HepG2 (cell line): Measurements from ENCODE around the gene BCAS1. TPM values are rescaled to one million over a fixed set of nuclear protein-coding genes. Genes with fewer than 3 reads are reported as not detected.

Source experiments
- ELF4 ChIP-seq: sonication (generic); formaldehyde crosslinking; IDR thresholded peaks from 2 replicates; pipeline ENCODE4 v1.5.0; 2020; ENCODE audit warnings: missing genetic modification reagents, mild to moderate bottlenecking, moderate library complexity, borderline replicate concordance
- ELK4 ChIP-seq: sonication (generic); formaldehyde crosslinking; IDR thresholded peaks from 2 replicates; pipeline ENCODE4 v1.9.0; 2021; ENCODE audit warnings: missing genetic modification reagents, borderline replicate concordance
- GABPA ChIP-seq, 2 experiments: IDR thresholded peaks; 2 replicates each; pipeline ENCODE4 v1.6.1; 2011 to 2016; ENCODE audit warnings: low read depth in 2 of 2, low read length in 1 of 2, missing biosample characterization in 1 of 2, missing genetic modification characterization in 1 of 2
- GFI1 ChIP-seq: sonication (generic); formaldehyde crosslinking; IDR thresholded peaks from 2 replicates; pipeline ENCODE4 v1.5.0; 2020; ENCODE audit warnings: missing genetic modification reagents, mild to moderate bottlenecking, borderline replicate concordance
- HCFC1 ChIP-seq: fragments of 150-350 bp; IDR thresholded peaks from 2 replicates; pipeline ENCODE4 v1.6.1; 2014; ENCODE audit warnings: low read depth, low read length
- NAIF1 ChIP-seq: sonication (generic); formaldehyde crosslinking; IDR thresholded peaks from 2 replicates; pipeline ENCODE4 v1.5.0; 2020; ENCODE audit warnings: mild to moderate bottlenecking, missing genetic modification reagents, borderline replicate concordance
- PRDM10 ChIP-seq: sonication (generic); formaldehyde crosslinking; IDR thresholded peaks from 2 replicates; pipeline ENCODE4 v1.4.0; 2020; ENCODE audit warnings: low read depth, missing genetic modification reagents
- RBM39 ChIP-seq: fragments of 200-400 bp; formaldehyde crosslinking; IDR thresholded peaks from one replicate; pipeline ENCODE4 v1.6.1; 2018; ENCODE audit warnings: antibody characterized with exemption, mild to moderate bottlenecking, low read depth, low read length; ENCODE audit not compliant: poor library complexity, severe bottlenecking
- RORA ChIP-seq: sonication (generic); formaldehyde crosslinking; IDR thresholded peaks from 2 replicates; pipeline ENCODE4 v1.5.0; 2020; ENCODE audit warnings: mild to moderate bottlenecking, missing genetic modification reagents, moderate library complexity
- SALL1 ChIP-seq: sonication (generic); formaldehyde crosslinking; IDR thresholded peaks from 2 replicates; pipeline ENCODE4 v1.8.0; 2022; ENCODE audit warnings: mild to moderate bottlenecking, missing genetic modification reagents
- TEAD3 ChIP-seq: optimal IDR thresholded peaks from 2 replicates; pipeline ENCODE3; 2016; ENCODE audit warnings: borderline replicate concordance
- TMF1 ChIP-seq: sonication (generic); formaldehyde crosslinking; IDR thresholded peaks from 2 replicates; pipeline ENCODE4 v1.8.1; 2022; ENCODE audit warnings: low read depth, missing genetic modification reagents
- U2AF1 ChIP-seq: fragments of 200-400 bp; formaldehyde crosslinking; optimal IDR thresholded peaks from 2 replicates; pipeline ENCODE3; 2017; ENCODE audit warnings: mild to moderate bottlenecking, low read depth, low read length
- XBP1 ChIP-seq: sonication (generic); formaldehyde crosslinking; IDR thresholded peaks from 2 replicates; pipeline ENCODE4 v1.5.0; 2020; ENCODE audit warnings: missing genetic modification reagents
- ZFP36L1 ChIP-seq: sonication (generic); formaldehyde crosslinking; IDR thresholded peaks from 2 replicates; pipeline ENCODE4 v1.8.0; 2022; ENCODE audit warnings: mild to moderate bottlenecking, missing genetic modification reagents, moderate library complexity
- ZIK1 ChIP-seq: sonication (generic); formaldehyde crosslinking; IDR thresholded peaks from 2 replicates; pipeline ENCODE4 v1.5.0; 2020; ENCODE audit warnings: mild to moderate bottlenecking, low read depth, missing genetic modification reagents, borderline replicate concordance
- ZNF652 ChIP-seq: IDR thresholded peaks from 2 replicates; pipeline ENCODE4 v1.6.1; 2016; ENCODE audit warnings: low read depth, borderline replicate concordance
- ZSCAN12 ChIP-seq: sonication (generic); formaldehyde crosslinking; IDR thresholded peaks from 2 replicates; pipeline ENCODE4 v1.9.0; 2021; ENCODE audit warnings: mild to moderate bottlenecking, missing genetic modification reagents
- ZSCAN9 ChIP-seq: IDR thresholded peaks from 2 replicates; pipeline ENCODE4 v1.6.1; 2016; ENCODE audit warnings: borderline replicate concordance
- polyA plus RNA-seq, 8 experiments: library from polyadenylated mRNA; depleted of rRNA in 3 of 8; stranded (reverse) in 7 of 8; unstranded in 1 of 8; fragments of >200 nt; fragmentation: Illumina TruSeq in 4 of 8; extraction: Trizol in 4 of 8; gene quantifications; 2 replicates each; pipeline versions ENCODE4 v1.2.1 to v1.2.3, GENCODE V29; 2011 to 2016; ENCODE audit warnings: low read depth in 4 of 8, missing spikeins in 1 of 8, mixed read lengths in 1 of 8; ENCODE audit not compliant: insufficient read depth in 1 of 8
- total RNA-seq, 5 experiments: library from RNA; depleted of rRNA; stranded (reverse); fragments of >200 nt; fragmentation: Illumina TruSeq; extraction: Trizol; gene quantifications; 2 replicates each; pipeline ENCODE4 v1.2.3, GENCODE V29; 2016; ENCODE audit warnings: low read depth in 1 of 5
- TF ChIP-seq, protein P1 (sequence below): sonication (generic); formaldehyde crosslinking; IDR thresholded peaks from 2 replicates; pipeline ENCODE4 v1.4.0; 2020; ENCODE audit warnings: missing genetic modification reagents
- TF ChIP-seq, protein P2 (sequence below): sonication (generic); formaldehyde crosslinking; IDR thresholded peaks from 2 replicates; pipeline ENCODE4 v1.8.1; 2023; ENCODE audit warnings: mild to moderate bottlenecking, missing genetic modification reagents, borderline replicate concordance
- TF ChIP-seq, protein P3 (sequence below): sonication (generic); formaldehyde crosslinking; IDR thresholded peaks from 2 replicates; pipeline ENCODE4 v1.5.0; 2020; ENCODE audit warnings: missing genetic modification reagents

The BCAS1 gene
- total and polyA plus RNA-seq, 2 of the 13 experiments (the other 11 are each of a cell fraction or from before 2014, with no cell fraction given): 0.55 to 0.91 TPM

DNA sequence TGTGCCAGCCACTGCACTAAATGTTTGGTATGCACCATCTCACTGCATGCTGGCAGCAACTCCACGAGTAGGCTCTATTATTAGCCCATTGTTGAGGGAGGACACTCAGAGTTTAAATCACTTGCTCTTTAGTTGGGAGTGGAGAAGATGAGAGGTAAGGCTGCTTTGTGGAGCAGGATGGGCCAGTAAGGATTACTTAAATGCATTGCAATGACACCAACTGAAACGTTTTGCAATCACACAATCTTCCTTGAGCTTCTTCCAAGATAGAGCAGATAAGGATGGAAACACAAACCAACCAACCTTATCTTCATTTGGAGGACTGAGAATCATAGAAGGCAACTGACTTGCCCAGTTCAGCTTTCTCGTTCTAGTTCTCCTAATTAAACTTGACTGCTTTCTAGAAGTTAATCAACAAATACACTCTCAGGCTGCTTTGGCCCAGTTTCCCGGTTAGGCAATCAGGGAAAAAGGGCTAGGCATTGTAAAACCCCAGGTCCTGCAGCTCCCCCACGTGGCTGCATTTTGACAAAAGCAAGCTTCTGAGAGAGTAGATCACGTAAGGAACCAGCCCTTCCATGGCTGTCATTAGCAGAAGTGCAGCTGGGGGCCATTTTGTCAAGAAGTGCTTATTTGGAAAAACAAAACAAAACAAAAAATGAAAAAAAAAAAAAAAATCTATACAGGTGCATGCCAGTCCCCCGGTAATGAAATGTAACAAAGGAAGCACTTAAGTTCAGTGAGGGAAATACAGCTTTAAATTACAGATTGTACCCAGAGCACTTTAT lies 130.6 kb downstream of the BCAS1 start (continued):
- TF ChIP-seq ZSCAN9 (CRISPR knock-in tag): peak; percentile 57; the same call in 1 of the 2 replicates
- TF ChIP-seq HCFC1: no peak
- no peak for TF ChIP-seq TMF1 (CRISPR knock-in tag)
- no peak for TF ChIP-seq GABPA (IDR thresholded peaks at IDR 0.05; ENCODE audit: low read depth, low read length)
- TF ChIP-seq GABPA (CRISPR knock-in tag; IDR thresholded peaks at IDR 0.05; ENCODE audit: low read depth): no peak
- TF ChIP-seq ELK4 (CRISPR knock-in tag): no peak
- TF ChIP-seq ZFP36L1 (CRISPR knock-in tag): no peak
- no peak for TF ChIP-seq PRDM10 (CRISPR knock-in tag)
- TF ChIP-seq ELF4 (CRISPR knock-in tag): no peak; the same call in 1 of the 2 replicates
- 0 out of 2 replicates have a peak, but pooled peaks have one; percentile 34 for TF ChIP-seq ZIK1
- TF ChIP-seq, protein P1, sequence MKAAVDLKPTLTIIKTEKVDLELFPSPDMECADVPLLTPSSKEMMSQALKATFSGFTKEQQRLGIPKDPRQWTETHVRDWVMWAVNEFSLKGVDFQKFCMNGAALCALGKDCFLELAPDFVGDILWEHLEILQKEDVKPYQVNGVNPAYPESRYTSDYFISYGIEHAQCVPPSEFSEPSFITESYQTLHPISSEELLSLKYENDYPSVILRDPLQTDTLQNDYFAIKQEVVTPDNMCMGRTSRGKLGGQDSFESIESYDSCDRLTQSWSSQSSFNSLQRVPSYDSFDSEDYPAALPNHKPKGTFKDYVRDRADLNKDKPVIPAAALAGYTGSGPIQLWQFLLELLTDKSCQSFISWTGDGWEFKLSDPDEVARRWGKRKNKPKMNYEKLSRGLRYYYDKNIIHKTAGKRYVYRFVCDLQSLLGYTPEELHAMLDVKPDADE (CRISPR knock-in tag): no peak
- TF ChIP-seq, protein P2, sequence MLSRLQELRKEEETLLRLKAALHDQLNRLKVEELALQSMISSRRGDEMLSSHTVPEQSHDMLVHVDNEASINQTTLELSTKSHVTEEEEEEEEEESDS (CRISPR knock-in tag): peak; percentile 84; the same call in 1 of the 2 replicates
- TF ChIP-seq, protein P3, sequence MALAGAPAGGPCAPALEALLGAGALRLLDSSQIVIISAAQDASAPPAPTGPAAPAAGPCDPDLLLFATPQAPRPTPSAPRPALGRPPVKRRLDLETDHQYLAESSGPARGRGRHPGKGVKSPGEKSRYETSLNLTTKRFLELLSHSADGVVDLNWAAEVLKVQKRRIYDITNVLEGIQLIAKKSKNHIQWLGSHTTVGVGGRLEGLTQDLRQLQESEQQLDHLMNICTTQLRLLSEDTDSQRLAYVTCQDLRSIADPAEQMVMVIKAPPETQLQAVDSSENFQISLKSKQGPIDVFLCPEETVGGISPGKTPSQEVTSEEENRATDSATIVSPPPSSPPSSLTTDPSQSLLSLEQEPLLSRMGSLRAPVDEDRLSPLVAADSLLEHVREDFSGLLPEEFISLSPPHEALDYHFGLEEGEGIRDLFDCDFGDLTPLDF (CRISPR knock-in tag): no peak
- no peak for TF ChIP-seq GFI1 (CRISPR knock-in tag)
- no peak for TF ChIP-seq RBM39
- no peak for TF ChIP-seq TEAD3 (CRISPR knock-in tag)
- no peak; the same call in 1 of the 2 replicates for TF ChIP-seq ZSCAN12 (CRISPR knock-in tag)
- no peak for TF ChIP-seq NAIF1 (CRISPR knock-in tag)
- TF ChIP-seq ZNF652: no peak
- no peak for TF ChIP-seq U2AF1
- TF ChIP-seq RORA: no peak
- TF ChIP-seq SALL1 (CRISPR knock-in tag): peak; percentile 78
- no peak for TF ChIP-seq XBP1
